ENCODE results near the gene COQ9.
A peak's percentile ranks its signal among the peaks of the same experiment; 100 is the strongest.
"Not testable (repeated sequence)": the region's sequence is repeated elsewhere in the genome, so short reads cannot be mapped to it uniquely, and the experiment has no call there.

The COQ9 gene

GRCh38 chr16:57485916-57486857 is 38.9 kb downstream of the COQ9 start, which contains the start of gene DOK4:
Gene DOK4 (minus strand): TSS chr16:57486493. CDS start chr16:57479507, 6,986 bp downstream.
- peak; percentile 79 for DNase-seq (ENCODE audit: low read depth)

GRCh38 chr16:57486858-57487834 is 39.9 kb downstream of the COQ9 start:
- no peak for DNase-seq (ENCODE audit: low read depth)

GRCh38 chr16:57489229-57489628 is 42.0 kb downstream of the COQ9 start:
- DNase-seq (ENCODE audit: low read depth) = no peak

GRCh38 chr16:57493767-57494166 is 46.5 kb downstream of the COQ9 start:
- DNase-seq (ENCODE audit: low read depth) = no peak

DNA sequence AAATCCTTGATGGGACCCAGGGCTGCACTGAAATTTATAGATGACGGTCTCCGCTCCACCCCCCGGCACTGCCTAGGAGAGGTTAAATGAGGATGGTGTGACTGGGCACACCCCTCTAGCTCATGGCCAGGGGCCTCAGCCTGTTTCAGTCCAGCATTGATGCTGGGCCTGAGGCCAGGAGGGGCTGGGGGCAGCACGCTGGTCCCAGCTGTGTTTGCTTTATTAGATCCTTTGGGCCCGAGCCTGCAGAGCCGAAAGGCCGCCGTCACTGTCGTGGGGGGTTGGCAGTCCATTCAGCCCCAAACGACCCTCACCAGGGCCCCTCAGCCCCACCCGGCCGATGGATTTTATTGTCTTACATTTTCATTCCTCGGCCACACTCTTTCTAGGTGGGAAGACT is 49.8 kb downstream of the COQ9 start:
- no peak for DNase-seq (ENCODE audit: low read depth)

DNA sequence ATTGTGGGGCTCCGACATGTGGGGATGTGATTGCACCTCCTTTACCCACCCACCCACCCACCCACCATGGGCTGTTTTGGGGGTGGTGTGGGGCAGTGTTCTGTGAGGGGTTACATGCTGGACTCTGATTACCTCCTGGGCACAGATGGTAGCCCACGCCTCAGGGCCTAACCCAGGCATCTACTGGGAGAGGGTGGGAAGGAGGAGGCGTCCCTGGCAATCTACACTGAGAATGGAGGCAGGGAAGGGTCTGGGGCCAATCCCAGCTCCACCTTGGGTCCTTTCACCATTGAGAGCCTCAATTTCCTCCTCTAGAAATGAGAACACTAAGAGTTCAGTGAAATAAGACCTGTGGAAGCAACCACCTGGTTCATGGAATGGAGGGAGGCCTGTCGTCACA is 50.8 kb downstream of the COQ9 start:
- DNase-seq (ENCODE audit: low read depth) = no peak

GRCh38 chr16:57499941-57500340 is 52.7 kb downstream of the COQ9 start:
- not testable (repeated sequence) for DNase-seq (ENCODE audit: low read depth)

DNA sequence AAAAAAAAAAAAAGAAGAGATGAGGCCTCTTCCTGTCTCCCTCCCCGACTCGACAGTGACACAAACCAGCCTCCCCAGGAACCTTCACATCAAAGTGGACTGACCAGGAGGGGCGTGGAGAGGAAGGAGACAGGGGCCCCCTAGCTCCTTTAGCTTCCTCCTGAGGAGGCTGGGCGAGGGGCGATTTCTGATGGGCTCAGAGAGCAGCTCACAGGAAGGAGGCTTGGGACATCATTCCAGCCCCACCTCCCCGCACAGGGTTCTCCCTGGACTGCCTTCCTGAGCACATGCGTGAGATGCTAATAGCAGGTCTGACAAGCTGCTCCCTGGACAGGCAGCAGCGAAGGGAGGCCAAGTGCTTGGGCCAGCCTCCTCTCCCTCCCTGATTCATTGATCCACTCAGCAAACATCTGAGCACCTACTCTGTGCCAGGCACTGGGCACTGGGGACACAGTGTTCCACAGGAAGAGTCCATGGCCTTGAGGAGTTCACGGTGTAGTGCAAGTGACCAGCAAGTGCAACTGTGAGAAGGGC is 53.4 kb downstream of the COQ9 start:
- DNase-seq (ENCODE audit: low read depth) = no peak

- no peak for DNase-seq (ENCODE audit: low read depth)
Observed at GRCh38 chr16:57501492-57501891, 54.2 kb downstream of the COQ9 start.

- DNase-seq (ENCODE audit: low read depth) = no peak
Observed at GRCh38 chr16:57502048-57502775, 54.9 kb downstream of the COQ9 start.

GRCh38 chr16:57503366-57503765 is 56.1 kb downstream of the COQ9 start:
- DNase-seq (ENCODE audit: low read depth) = no peak

DNA sequence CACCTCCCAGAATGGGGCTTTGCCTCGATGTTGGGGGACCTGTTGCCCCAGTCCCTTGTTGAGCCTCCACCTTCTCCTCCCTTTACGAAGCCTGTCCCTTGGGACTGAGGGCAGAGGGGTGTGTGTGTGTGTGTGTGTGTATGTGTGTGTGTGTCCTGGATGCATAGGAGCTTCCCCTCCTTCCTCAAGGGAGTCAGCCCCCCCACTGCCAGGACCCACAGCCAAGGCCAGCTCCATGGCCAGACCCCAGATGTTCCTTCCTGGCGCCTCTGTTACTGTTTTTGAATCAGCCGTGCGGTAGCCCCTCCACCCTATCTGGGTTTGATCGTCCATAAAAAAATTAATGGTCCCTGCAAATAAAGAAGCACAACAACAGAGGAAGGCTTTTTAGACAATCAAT is 56.7 kb downstream of the COQ9 start:
- DNase-seq (ENCODE audit: low read depth) = no peak

- DNase-seq (ENCODE audit: low read depth) = no peak
Observed at GRCh38 chr16:57504491-57504890, 57.2 kb downstream of the COQ9 start.

- no peak for DNase-seq (ENCODE audit: low read depth)
Observed at GRCh38 chr16:57505169-57505568, 57.9 kb downstream of the COQ9 start.

GRCh38 chr16:57507136-57508034 is 60.1 kb downstream of the COQ9 start:
- no peak for DNase-seq (ENCODE audit: low read depth)

GRCh38 chr16:57508035-57508425 is 60.8 kb downstream of the COQ9 start:
- DNase-seq (ENCODE audit: low read depth) = no peak

GRCh38 chr16:57509231-57509923 is 62.1 kb downstream of the COQ9 start:
- peak; percentile 24 for DNase-seq (ENCODE audit: low read depth)

- no peak for DNase-seq (ENCODE audit: low read depth)
Observed at GRCh38 chr16:57510016-57510871, 63.0 kb downstream of the COQ9 start.
